ENCODE results near the gene ADARB2.

Gene ADARB2

GRCh38 chr10:1495915-1496517 lies 241.3 kb downstream of the ADARB2 start:
- no peak for DNase-seq (ENCODE audit: low spot score)

- DNase-seq (ENCODE audit: low spot score) = no peak
These were observed 244.7 kb downstream of the ADARB2 start for GRCh38 chr10:1492641-1493040.

GRCh38 chr10:1491901-1492300 lies 245.4 kb downstream of the ADARB2 start:
- DNase-seq (ENCODE audit: low spot score) = no peak

GRCh38 chr10:1489801-1490200 lies 247.5 kb downstream of the ADARB2 start:
- no peak for DNase-seq (ENCODE audit: low spot score)

- DNase-seq (ENCODE audit: low spot score) = no peak
These were observed 248.3 kb downstream of the ADARB2 start for GRCh38 chr10:1488970-1489548.

- no peak for DNase-seq (ENCODE audit: low spot score)
These were observed 250.3 kb downstream of the ADARB2 start for GRCh38 chr10:1486841-1487687.

- DNase-seq (ENCODE audit: low spot score) = no peak
These were observed 252.0 kb downstream of the ADARB2 start for GRCh38 chr10:1485357-1485756.

GRCh38 chr10:1483826-1484225 lies 253.5 kb downstream of the ADARB2 start:
- DNase-seq (ENCODE audit: low spot score) = no peak

- DNase-seq (ENCODE audit: low spot score) = no peak
These were observed 254.1 kb downstream of the ADARB2 start for GRCh38 chr10:1483246-1483645.

GRCh38 chr10:1477578-1477977 lies 259.7 kb downstream of the ADARB2 start:
- DNase-seq (ENCODE audit: low spot score) = no peak

- DNase-seq (ENCODE audit: low spot score) = no peak
These were observed 260.9 kb downstream of the ADARB2 start for GRCh38 chr10:1476455-1476803.

- DNase-seq (ENCODE audit: low spot score) = no peak
These were observed 261.4 kb downstream of the ADARB2 start for GRCh38 chr10:1475771-1476454.

GRCh38 chr10:1475098-1475591 lies 262.2 kb downstream of the ADARB2 start:
- no peak for DNase-seq (ENCODE audit: low spot score)

- no peak for DNase-seq (ENCODE audit: low spot score)
These were observed 262.8 kb downstream of the ADARB2 start for GRCh38 chr10:1474376-1475097.

- no peak for DNase-seq (ENCODE audit: low spot score)
These were observed 263.5 kb downstream of the ADARB2 start for GRCh38 chr10:1473874-1474273.

- no peak for DNase-seq (ENCODE audit: low spot score)
These were observed 265.0 kb downstream of the ADARB2 start for GRCh38 chr10:1472178-1472958.

GRCh38 chr10:1468811-1469210 lies 268.5 kb downstream of the ADARB2 start:
- DNase-seq (ENCODE audit: low spot score) = no peak

- no peak for DNase-seq (ENCODE audit: low spot score)
These were observed 269.8 kb downstream of the ADARB2 start for GRCh38 chr10:1467334-1468076.

GRCh38 chr10:1465993-1466764 lies 271.1 kb downstream of the ADARB2 start:
- DNase-seq (ENCODE audit: low spot score) = no peak

Measured in CD4-positive, alpha-beta T cell treated with Interleukin-15 for 4 hours (primary cell).